GM12801 (cell line): ENCODE results near the gene COL11A1.

Source experiments
- TF ChIP-seq, protein P1 (sequence below): IDR thresholded peaks from one replicate; pipeline ENCODE4 v1.5.1; 2011; ENCODE audit warnings: control low read depth; ENCODE audit not compliant: insufficient read length; ENCODE audit errors: extremely low read depth

The COL11A1 gene

GRCh38 chr1:102872097-102872496 is 236.2 kb downstream of the COL11A1 start:
- TF ChIP-seq, protein P1, sequence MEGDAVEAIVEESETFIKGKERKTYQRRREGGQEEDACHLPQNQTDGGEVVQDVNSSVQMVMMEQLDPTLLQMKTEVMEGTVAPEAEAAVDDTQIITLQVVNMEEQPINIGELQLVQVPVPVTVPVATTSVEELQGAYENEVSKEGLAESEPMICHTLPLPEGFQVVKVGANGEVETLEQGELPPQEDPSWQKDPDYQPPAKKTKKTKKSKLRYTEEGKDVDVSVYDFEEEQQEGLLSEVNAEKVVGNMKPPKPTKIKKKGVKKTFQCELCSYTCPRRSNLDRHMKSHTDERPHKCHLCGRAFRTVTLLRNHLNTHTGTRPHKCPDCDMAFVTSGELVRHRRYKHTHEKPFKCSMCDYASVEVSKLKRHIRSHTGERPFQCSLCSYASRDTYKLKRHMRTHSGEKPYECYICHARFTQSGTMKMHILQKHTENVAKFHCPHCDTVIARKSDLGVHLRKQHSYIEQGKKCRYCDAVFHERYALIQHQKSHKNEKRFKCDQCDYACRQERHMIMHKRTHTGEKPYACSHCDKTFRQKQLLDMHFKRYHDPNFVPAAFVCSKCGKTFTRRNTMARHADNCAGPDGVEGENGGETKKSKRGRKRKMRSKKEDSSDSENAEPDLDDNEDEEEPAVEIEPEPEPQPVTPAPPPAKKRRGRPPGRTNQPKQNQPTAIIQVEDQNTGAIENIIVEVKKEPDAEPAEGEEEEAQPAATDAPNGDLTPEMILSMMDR = no peak

- TF ChIP-seq, protein P1 = no peak
These were observed 244.6 kb downstream of the COL11A1 start for GRCh38 chr1:102863704-102864103.

- TF ChIP-seq, protein P1 = no peak
These were observed 247.1 kb downstream of the COL11A1 start for GRCh38 chr1:102861247-102861646.

DNA sequence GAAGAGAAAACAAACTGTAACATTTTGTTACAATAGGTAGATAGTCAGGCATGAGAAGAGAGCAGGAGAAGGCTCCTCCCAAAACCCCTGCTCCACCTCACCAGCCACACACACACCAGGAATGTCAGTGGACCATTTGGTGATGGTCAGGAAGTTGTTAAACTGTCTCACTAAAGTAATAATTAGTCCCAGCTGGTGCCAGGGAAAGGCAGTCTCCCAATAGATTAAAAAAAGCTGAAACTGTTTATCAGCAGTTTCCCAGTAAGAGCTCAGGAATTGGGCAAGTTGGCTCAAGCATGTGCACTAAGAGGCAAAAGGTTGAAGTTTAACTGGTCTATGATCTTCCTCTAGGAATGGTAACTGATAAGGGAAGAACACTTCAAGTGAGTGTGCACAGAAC is 249.6 kb downstream of the COL11A1 start:
- TF ChIP-seq, protein P1 = no peak

DNA sequence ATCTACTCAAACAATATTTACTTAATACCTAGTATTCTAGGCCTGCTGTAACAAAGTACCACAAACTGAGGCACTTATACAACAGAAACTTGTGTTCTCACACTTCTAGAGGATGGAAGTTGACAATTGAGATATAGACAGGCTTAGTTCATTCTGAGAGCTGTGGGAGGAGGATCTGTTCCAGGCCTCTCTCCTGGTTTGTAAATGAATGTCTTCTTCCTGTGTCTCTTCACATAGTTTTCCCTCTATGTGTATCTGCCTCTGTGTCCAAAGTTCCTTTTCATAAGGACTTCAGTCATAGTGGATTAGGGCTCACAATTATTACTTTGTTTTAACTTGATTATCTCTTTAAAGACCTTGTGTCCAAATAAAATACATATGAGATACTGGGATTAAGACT is 251.1 kb downstream of the COL11A1 start:
- TF ChIP-seq, protein P1 = no peak

DNA sequence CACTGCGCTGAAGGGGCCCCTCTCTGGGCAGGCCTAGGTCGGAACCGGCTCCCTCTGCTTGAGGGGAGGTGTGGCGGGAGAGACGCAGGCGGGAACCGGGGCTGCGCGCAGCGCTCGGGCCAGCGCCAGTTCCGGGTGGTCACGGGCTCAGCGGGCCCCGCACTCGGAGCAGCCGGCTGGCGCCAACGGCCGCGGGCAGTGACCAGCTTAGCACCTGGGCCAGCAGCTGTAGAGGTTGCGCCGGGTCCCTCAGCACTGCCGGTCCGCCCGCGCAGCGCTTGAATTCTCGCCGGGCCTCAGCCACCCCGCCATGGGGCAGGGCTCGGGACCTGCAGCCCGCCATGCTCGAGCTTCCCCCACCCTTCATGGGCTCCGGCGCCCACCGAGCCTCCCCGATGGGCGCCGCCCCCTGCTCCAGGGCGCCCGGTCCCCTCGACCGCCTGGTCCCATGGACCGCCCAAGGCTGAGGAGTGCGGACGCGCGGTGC is 254.6 kb downstream of the COL11A1 start:
- TF ChIP-seq, protein P1 = no peak

DNA sequence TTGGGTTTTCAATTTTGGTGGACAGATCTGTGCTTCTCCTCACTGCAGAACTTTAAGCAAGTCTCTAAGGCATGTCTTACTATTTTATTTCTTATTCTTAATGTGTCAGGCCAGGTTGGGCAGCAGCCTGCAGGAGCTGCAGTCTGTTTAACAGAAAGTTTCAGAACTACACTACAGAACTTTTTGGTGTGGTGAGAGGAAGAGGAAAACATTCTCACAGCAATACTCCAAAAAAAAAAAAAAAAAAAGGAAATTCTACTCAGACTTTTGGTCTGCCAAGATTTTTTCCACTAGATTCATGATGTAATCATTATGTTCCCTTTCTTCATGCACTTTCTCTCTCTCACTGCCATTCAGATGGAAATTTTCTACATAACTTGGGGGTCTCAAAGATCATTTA is 255.2 kb downstream of the COL11A1 start:
- TF ChIP-seq, protein P1 = no peak

- TF ChIP-seq, protein P1 = no peak
These were observed 255.7 kb downstream of the COL11A1 start for GRCh38 chr1:102852613-102853012.
